Cardiac muscle cell (in vitro differentiated cells and primary cell): ENCODE results near the gene UBE2L6. TPM values are rescaled to one million over a fixed set of nuclear protein-coding genes. Genes with fewer than 3 reads are reported as not detected.

ENCODE experiments used
- DNase-seq, 2 donors: peaks; one replicate each; pipeline versions ENCODE4 v3.0.0 to v3.0.0-alpha.2; 2010 to 2017; ENCODE audit warnings: low read depth in 1 of 2, low spot score in 1 of 2
- H3K27ac ChIP-seq: fragments of 200-600 bp; sonication (generic); 2 replicates; pipeline ENCODE4 v1.5.1; 2016
- H3K27me3 ChIP-seq: fragments of 200-600 bp; sonication (generic); 2 replicates; pipeline ENCODE4 v1.6.0; 2016; ENCODE audit warnings: control low read depth
- H3K36me3 ChIP-seq: fragments of 200-600 bp; sonication (generic); 2 replicates; pipeline ENCODE4 v1.5.1; 2016; ENCODE audit warnings: control low read depth
- H3K4me1 ChIP-seq: fragments of 200-600 bp; sonication (generic); 2 replicates; pipeline ENCODE4 v1.8.1; 2017; ENCODE audit warnings: low read depth, mild to moderate bottlenecking, mixed run types
- H3K4me3 ChIP-seq: fragments of 200-600 bp; sonication (generic); 2 replicates; pipeline ENCODE4 v1.5.1; 2016; ENCODE audit warnings: mild to moderate bottlenecking
- H3K9me3 ChIP-seq: fragments of 200-600 bp; sonication (generic); 2 replicates; pipeline ENCODE4 v1.5.1; 2017; ENCODE audit warnings: low read depth, mild to moderate bottlenecking, control low read depth
- polyA plus RNA-seq: library from polyadenylated mRNA; unstranded; fragments of >200 nt; fragmentation: Nextera tagmentation; extraction: Ambion mirVana; gene quantifications from 2 replicates; pipeline ENCODE4 v1.2.1, GENCODE V29; 2016
- total RNA-seq: library from RNA; depleted of rRNA; stranded (reverse); fragments of >200 nt; gene quantifications from 2 replicates; pipeline ENCODE4 v1.2.3, GENCODE V29; 2016
- TF ChIP-seq, protein P1 (sequence below): IDR thresholded peaks from 2 replicates; pipeline ENCODE4 v1.5.1; 2012; ENCODE audit warnings: low read depth, mild to moderate bottlenecking, low read length

UBE2L6 gene
- total and polyA plus RNA-seq, 2 experiments from 2014 or later, result 129 to 158 TPM

DNA sequence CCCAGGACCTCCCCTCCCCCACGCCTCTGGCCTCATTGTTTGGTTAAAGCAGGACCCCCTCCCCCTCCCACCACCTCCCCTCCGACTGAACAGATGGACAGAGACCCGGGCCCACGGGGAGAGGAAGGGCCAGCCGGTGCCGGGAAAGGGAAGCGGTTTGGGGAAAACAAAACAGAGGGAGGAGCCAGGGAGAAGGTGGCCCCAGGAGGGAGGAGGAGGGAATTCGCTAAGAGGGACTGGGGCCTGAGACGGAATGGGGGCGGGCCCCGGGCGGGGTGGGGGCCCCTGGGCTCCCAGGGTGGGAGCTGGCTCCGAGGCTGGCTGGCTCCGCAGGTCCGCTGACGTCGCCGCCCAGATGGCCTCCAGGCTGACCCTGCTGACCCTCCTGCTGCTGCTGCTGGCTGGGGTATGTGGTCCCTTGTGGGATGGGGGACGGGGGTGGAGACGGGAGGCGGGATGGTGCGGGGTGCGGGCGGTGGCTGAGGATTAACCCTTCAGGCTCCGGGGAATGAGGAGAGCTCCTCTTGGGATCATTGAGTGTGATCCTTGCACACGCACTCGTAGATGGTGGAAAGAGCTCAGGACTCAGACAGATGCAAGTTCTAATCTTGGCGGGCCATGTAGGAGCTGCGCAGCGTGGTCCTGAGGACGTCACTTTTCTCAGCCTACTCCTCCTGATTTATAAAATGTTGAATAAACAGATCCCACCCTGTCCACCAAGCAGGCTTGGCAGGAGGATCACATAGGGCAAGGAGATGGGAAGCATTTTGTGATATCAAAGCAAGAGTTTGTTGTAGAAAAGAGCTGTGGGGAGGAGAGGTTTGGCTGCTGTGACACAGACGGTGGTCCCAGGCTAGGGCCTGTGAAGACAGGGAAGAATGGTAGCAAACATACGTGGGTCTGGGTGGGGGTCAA lies 30.7 kb upstream of the UBE2L6 start:
- H3K36me3 ChIP-seq, result no peaks in the 10 kb centered on the region
- TF ChIP-seq, protein P1, sequence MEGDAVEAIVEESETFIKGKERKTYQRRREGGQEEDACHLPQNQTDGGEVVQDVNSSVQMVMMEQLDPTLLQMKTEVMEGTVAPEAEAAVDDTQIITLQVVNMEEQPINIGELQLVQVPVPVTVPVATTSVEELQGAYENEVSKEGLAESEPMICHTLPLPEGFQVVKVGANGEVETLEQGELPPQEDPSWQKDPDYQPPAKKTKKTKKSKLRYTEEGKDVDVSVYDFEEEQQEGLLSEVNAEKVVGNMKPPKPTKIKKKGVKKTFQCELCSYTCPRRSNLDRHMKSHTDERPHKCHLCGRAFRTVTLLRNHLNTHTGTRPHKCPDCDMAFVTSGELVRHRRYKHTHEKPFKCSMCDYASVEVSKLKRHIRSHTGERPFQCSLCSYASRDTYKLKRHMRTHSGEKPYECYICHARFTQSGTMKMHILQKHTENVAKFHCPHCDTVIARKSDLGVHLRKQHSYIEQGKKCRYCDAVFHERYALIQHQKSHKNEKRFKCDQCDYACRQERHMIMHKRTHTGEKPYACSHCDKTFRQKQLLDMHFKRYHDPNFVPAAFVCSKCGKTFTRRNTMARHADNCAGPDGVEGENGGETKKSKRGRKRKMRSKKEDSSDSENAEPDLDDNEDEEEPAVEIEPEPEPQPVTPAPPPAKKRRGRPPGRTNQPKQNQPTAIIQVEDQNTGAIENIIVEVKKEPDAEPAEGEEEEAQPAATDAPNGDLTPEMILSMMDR, result no peak
- no peaks in the 10 kb centered on the region for H3K27me3 ChIP-seq
- H3K27ac ChIP-seq, result peak overlapping the region; percentile 81
- no peaks in the 10 kb centered on the region for H3K9me3 ChIP-seq
- H3K4me1 ChIP-seq, result no peaks in the 10 kb centered on the region
- peak overlapping the region; percentile 25 for H3K4me3 ChIP-seq
- peak; percentile 74 to 88 for DNase-seq

DNA sequence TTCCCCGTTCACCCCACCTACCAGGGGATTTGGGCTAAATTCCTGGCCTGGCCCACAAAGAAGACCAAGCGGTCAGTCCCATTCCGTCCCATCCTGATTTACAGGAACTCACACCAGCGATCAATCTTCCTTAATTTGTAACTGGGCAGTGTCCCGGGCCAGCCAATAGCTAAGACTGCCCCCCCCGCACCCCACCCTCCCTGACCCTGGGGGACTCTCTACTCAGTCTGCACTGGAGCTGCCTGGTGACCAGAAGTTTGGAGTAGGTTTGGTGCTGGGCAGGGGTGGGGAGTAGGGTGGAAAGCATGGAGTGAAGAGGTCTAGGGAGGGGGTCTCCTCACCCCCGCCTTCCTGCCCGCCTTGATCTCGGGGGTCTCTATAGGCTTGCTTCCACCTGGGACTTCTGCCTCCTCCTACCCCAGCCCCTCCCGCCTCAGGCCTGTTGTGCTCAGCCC lies 30.0 kb upstream of the UBE2L6 start, which contains the start of gene SERPING1:
Gene SERPING1 (plus strand): TSS at position 225 of the 455 bp plus-strand sequence. CDS start 586 bp downstream, outside the sequence.
- no peaks in the 10 kb centered on the region for H3K36me3 ChIP-seq

DNA sequence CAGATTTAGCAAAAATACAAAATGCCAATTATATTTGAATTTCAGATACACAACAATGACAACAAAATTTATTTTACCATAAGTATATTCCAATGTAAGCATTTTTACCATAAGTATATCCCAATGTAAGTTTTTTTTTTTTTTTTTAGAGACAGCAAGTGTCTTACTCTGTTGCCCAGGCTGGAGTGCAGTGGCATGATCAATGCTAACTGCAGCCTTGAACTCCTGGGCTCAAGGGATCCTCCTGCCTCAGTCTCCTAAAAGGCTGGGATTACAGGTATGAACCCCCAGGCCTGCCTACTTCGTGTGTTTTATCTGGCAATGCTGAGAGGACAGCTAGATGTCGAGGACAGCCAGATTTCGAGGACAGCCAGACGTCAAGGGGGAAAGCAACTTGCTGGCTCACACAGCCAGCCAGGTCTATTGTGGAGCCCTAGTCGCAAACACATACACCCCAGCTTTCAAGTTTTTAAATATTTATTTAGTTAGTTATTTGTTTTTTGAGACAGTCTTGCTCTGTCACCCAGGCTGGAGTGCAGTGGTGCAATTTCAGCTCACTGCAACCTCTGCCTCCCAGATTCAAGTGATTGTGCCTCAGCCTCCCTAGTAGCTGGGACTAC lies 28.9 kb upstream of the UBE2L6 start:
- Histone ChIP-seq H3K27me3 (no peaks in the 10 kb centered on the region), H3K27ac (peak overlapping the region; percentile 29), H3K9me3 (no peaks in the 10 kb centered on the region), H3K4me1 (no peaks in the 10 kb centered on the region), H3K4me3 (no peak overlapping the region), H3K36me3 (no peaks in the 10 kb centered on the region)
- TF ChIP-seq, protein P1, result no peak
- no peak for DNase-seq

More for the DNA sequence above, 30.0 kb upstream of the UBE2L6 start, which contains the start of gene SERPING1:
- no peaks in the 10 kb centered on the region for H3K4me1 ChIP-seq
- peak within 1 kb of the TSS; percentile 25 for H3K4me3 ChIP-seq
- peak within 1 kb of the TSS; percentile 81 for H3K27ac ChIP-seq
- DNase-seq, result peak in 1 of 2 donors; percentile 77
- H3K27me3 ChIP-seq, result no peaks in the 10 kb centered on the region
- TF ChIP-seq, protein P1, result no peak
- H3K9me3 ChIP-seq, result no peaks in the 10 kb centered on the region

DNA sequence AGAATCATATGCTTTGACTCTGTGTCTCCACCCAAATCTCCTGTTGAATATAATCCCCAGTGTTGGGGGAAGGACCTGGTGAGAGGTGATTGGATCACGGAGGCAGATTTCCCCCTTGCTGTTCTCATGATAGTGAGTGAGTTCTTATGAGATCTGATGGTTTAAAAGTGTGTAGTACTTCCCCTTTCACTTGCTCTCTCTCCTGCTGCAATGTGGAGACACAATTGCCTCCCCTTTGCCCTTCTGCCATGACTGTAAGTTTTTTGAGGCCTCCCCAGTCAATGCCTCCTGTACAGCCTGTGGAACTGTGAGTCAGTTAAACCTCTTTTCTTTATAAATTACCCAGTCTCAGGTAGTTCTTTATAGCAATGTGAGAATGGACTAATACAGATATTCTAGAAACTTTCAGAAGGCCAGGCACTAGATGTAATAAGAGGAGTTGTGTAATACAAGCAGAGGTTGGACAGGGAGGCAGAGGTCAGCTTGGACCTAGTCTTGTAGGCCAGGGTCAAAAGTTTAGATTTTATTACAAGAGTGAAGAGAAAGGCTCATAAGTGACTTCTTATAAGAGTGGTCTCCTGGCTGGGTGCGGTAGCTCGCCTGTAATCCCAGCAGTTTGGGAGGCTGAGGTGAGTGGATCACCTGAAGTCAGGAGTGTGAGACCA lies 20.7 kb upstream of the UBE2L6 start:
- Histone ChIP-seq H3K27ac (no peak overlapping the region), H3K4me1 (peaks cover 17% of the 10 kb centered on the region), H3K27me3 (no peaks in the 10 kb centered on the region), H3K9me3 (no peaks in the 10 kb centered on the region), H3K36me3 (no peaks in the 10 kb centered on the region), H3K4me3 (no peak overlapping the region)
- TF ChIP-seq, protein P1, result no peak
- DNase-seq, result no peak

DNA sequence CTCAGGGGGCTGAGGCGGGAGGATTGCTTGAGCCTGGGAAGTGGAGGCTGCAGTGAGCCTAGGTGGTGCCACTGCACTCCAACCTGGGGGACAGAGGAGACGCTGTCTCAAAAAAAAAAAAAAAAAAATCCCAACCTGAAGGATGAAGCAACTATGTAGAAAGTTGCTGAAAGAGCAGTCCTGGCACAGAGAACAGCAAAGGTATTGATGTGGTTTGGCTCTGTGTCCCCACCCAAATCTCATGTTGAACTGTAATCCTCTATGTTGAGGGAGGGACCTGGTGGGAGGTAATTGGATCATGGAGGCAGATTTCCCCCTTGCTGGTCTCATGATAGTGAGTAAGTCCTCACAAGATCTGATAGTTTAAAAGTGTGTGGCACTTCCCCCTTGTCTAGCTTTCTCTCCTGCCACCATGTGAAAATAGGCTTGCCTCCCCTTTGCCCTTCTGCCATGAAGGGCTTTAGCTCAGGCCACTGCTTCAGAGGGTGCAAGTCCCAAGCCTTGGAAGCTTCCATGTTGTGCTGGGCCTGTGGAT lies 19.3 kb upstream of the UBE2L6 start:
- Histone ChIP-seq H3K4me3 (no peak overlapping the region), H3K9me3 (no peaks in the 10 kb centered on the region), H3K27ac (no peak overlapping the region), H3K4me1 (peaks cover 17% of the 10 kb centered on the region), H3K27me3 (no peaks in the 10 kb centered on the region), H3K36me3 (no peaks in the 10 kb centered on the region)
- TF ChIP-seq, protein P1, result no peak
- no peak for DNase-seq
